ENCODE results near the gene COPZ1.
A peak's percentile ranks its signal among the peaks of the same experiment; 100 is the strongest.
"Not testable (repeated sequence)": the region's sequence is repeated elsewhere in the genome, so short reads cannot be mapped to it uniquely, and the experiment has no call there.

The COPZ1 gene

DNA sequence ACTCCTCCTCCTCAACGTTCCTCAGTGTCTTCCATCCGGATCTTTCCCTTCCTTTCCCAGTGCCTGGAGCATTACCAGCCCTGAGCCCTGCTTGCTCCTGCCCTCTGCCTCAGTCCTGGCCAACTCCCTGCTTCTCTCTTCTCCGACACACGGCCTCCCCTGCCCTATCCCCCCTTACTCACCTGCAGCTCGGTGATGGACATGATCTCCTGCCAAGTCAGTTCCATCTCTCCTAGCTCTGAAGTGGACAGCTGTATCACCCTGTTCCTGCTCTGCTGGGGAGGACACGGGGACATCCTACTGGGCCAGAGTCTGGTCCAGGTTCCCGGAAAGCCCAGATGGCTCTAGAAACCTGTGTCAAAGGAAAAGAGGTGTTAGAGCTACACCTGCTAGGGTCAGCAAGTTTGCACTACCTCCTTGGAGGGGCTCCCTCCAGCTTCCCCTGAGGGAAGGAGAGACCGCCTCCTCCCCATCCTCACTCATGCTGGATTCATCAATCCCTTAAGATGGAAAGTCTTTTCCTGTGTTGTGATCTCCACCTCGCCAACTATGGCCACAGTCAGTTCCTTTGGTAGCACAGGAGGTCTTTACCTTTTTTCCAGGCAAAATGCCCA is 29.9 kb upstream of the COPZ1 start:
- no peak for DNase-seq

DNA sequence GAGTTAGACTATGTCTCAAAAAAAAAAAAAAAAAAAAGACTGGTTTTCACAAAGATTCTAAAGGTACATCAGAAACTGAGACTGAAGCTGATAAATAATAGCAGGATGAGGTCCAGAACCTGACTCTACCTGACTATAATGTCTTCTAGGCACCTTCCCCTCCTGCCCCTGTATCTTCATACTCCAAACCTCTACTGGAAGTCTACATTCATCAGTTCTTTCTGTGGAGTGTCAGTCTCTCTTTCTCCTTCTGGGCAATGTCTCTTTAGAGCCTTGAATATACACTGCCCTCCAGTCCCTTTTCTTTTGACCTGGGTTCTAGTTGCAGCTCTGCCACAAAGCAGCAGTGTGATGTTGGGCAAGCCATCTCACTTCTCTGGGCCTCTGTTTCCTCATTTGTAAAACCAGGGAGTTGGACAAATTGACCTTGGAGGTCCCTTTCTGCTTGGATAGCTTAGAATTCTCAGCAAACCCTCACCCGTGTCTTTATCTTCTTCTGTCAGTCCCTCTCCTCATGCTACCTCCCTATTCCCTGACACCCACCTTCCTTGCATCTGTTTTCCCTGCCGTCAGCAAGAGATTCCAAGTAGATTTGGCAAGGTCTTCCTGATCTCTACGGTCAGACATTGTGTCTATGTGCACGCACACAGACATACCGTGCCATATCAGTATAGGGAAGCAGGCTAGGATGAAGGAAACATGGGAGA is 28.4 kb upstream of the COPZ1 start:
- no peak for DNase-seq

DNA sequence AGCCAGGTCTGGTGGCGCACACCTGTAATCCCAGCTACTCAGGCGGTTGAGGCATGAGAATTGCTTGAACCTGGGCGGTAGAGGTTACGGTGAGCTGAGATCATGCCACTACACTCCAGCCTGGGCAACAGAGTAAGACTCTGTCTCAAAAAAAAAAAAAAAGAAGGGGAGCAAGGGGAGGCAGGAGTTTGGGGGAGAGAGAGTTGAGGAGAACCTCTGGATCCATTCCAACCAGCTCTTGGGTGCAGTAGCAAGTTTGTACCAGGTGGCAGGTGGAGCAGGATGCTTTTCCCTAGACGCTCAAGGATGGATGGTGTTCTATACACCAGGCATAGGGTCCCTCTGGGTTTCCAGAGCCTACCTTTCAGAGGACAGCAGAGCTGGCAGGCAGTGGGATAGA is 26.0 kb upstream of the COPZ1 start:
- no peak for DNase-seq

DNA sequence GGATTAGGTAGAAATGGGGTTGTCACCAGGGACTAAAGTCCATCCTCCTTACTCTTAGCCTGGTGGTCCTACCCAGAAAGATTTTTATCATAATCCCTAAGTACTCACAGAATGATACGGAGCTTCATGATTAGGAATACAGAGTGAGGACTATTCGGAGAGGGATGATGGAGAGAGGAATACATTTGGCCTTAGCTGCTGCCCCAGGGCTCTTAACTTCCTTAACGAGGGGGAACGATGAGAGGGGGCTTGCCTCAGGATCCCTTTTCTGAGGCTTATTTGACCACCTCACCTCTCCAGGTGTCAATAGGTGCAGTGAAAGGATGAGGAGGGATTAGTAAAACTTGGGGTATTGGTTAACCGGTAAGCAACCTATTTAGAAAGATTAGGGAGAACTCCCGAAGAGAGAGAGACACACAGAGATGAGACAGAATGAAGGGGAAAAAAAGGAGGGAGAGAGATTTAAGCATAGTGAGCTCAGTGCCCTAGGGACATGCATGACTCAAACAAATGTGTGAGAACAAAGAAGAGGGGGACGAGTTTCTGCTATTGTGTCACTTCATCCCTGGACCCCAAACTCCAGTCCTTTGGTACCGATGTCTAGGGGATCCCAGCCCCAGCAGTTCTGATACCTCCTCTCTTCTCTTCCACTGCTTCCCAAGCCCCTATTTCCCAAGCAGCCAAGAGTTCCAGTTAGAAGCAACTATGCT is 25.3 kb upstream of the COPZ1 start:
- DNase-seq, result no peak

DNA sequence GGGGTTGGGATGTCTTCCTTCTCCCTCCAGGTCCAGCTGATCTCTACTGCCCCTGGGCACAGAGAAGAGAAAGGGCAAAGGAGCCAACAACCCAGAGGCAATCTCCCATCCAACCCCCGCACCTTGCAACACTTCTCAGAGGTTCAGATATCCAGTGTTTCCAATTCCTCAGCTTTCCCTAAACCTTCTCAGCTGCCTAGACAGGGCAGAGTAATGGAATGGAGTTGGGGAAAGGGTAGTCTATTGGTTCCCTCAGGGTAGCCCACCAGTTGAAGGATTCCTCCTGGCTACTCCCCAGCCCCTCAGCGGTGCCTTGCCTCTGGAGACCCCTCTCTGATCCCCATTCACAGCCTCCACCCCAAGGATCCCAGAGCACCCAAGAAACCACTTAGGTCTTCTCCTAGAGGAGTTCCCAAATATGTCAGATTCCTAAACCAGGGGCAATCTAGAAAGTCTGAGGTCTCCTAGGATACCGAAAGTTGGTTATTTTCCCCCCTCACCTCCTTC is 24.7 kb upstream of the COPZ1 start:
- no peak for DNase-seq

DNA sequence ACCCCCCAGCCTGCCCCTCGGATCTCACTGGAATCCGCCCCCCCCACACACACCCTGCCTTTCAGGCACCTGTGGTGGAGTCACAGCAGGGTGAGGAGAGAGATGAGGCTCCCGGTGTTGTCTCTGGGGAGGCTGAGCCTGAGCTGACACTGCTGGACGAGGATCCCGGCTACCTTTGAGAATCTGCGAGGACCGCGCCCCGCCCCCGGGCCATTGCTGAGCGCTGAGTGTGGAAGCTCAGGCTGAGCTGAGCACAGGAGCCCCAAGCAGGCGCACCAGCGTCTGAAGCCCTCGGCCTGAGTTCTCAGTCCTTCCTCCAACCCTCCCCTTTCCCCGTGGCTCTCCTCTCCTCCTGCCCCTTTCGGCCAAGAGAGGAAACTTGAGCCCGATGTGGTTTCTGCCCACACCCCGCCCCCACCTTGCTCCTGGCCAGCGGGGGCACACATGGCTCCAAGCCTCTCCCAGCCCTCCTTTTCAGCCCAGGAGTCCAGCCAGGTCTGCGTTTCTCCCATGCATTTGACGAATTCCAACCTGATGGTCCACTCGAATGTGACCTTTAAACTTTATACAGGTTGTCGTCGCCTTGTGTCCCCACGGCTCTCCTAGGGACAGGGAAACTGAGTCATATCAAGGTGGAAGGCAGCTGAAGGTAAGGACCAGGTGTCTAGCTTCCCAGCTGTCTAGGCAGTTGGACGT is 24.1 kb upstream of the COPZ1 start, which contains the start of gene NFE2:
NFE2 (minus strand) TSS at position 284 of the 696 bp plus-strand sequence. CDS start 5,767 bp downstream, outside the sequence.
- DNase-seq, result peak in 1 of 2 experiments; percentile 23

DNA sequence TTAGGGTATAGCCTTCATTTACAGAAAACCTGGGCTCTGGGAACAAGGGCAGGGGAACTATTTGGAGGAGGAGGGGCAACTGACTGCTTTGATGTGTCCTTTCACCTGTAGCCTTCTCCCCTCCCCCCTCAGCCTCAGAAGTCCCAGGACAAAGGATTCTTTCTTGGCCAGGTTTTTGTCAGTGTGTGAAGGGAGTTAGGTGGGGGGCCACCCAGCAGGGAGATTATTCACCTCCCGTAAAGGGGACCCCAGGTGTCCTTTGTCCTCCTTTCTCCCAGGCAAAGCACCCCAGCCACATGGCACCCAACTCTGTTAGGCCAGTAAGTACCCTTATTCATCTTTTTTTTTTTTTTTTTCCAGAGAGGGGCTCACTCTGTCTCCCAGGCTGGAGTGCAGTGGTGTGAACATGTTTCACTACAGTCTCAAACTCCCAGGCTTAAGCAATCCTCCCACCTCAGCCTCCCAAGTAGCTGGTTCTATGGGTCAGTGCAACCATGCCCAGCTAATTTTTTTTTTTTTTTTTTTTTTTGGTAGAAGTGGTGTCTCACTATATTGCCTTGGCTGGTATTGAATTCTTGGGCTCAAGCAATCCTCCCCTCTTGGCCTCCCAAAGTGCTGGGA is 23.4 kb upstream of the COPZ1 start:
- no peak for DNase-seq

DNA sequence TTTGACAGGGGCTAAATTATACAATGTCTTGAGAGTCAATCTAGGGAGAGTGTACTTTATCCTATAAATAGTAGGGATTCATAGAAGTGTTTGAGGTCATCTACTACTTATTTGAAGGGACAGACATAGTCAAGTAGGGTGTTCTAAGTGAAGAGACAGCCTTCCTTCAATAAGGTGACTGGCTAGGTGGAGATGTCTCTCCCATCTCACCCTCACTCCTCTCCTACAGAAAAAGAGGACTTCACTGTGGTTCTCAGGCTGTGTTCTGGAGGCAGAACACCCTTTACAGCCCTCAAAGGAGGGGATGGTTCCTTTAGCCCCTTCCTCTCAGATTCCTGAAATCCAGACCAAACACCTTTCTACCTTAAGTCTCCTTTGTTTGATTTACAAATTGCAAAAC is 21.3 kb upstream of the COPZ1 start:
- no peak for DNase-seq

DNA sequence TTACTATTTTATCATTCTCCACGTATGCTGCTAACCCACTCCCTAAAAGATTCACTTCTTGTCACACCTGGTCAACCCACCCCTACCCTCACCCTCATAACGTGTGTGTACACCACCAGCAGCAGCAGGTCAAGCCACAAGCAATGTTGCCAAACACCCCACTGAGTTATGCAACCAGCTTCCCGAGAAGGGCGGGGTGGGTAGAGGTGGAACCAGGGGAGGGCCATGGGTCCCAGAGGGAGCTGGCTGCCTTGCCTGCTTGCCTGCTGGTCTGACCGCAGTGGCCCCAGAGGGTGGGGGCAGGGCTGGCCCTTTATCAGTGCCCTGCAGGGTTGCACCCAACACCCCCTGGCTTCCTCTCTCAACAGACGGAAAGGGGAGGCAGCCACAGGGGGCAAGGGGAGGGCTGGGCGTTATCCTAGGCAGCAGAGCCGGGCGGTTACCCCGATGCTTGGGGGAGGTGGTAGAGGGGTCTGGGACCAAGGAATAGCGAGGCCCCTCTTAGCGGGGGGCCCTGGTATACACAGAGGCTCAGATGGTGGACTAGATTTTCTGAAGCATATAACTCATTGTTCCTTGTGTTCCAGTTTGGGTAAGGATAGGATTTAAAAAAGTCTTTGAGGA is 20.6 kb upstream of the COPZ1 start:
- no peak for DNase-seq

DNA sequence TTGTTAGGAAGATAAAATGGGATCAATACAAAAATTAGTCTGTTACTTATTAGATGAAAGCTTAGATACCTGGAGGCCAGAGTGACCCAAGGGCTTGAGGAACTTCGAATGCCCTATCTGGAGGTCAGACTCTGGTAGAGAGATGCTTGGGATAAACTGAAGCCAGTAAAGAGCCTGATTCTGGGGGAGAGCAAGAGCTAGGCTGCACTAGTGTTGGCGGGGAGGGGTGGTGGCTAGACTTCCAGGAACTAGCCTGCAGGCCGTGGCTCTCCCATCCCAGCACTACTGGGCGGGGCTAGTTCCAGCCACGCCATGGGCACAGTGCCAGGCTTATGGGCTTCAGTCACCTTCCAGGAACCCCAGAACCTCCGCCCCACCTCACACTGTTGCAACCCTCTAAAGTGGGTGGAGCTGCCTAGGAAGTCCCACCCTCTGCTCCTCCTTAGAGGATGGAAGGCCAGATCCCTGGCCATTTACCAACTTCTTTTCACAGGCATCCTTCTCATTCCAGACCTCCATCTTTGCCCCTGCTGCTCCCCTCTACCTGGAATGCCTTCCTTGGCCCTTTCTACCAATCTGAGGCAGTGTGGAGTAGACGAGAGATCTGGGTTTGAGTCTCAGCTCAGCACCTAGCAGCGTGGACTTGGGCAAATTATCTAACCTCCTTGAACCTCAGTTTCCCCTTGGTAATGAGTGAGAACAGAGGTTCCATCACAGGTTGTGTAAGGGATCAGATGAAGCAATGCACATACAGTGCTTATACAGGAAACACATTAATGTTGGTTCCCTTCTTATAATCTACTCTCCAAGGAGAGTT is 17.8 kb upstream of the COPZ1 start:
- DNase-seq, result no peak

DNA sequence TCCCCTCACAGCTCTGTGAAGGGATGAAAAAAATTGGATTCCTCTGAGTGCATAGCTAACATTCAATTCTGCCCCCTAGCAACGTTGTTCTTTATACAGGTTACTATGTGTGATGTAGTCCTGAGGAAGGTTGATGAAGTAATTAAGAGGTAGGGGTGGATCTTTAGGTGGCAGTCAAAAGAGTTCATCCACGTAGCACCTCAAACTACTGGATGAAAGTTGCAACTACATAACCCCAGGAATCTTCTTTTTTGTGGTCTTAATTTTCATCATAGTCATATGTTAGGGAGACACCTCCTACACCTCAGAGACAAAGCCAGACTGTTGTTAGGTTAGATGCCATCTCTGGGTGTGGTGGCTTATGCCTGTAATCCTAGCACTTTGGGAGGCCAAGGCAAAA is 13.9 kb upstream of the COPZ1 start:
- DNase-seq, result no peak

DNA sequence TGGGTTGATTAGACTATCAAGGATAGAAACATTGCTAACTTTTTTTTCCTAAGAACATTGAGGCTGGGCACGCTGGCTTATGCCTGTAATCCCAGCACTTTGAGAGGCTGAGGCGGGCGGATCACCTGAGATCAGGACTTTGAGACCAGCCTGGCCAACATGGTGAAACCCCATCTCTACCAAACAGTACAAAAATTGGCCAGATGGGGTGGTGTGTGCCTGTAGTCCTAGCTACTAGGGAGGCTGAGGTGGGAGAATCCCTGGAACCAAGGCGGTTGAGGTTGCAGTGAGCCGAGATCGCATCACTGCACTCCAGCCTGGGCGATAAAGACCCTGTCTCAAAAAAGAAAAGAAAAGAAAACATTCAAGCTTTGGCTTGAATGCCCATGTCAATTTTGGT is 12.6 kb upstream of the COPZ1 start:
- DNase-seq, result not testable (repeated sequence)

DNA sequence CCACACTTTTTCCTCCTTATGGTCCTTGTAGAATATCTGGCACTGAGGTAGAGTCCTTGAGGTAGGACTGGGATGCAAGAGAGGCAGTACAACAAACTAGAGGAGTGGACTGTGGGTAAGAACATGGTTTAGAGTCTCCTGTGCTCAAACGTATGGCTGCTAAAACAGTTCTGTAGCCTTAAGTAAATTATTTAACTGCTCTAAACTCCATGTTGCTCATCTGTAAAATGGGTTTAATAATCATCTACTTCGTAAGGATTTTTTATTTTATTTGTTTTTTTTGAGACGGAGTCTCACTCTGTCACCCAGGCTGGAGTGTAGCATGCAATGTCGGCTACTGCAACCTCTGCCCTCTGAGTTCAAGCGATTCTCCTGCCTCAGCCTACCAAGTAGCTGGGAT is 3.6 kb upstream of the COPZ1 start:
- no peak for DNase-seq

DNA sequence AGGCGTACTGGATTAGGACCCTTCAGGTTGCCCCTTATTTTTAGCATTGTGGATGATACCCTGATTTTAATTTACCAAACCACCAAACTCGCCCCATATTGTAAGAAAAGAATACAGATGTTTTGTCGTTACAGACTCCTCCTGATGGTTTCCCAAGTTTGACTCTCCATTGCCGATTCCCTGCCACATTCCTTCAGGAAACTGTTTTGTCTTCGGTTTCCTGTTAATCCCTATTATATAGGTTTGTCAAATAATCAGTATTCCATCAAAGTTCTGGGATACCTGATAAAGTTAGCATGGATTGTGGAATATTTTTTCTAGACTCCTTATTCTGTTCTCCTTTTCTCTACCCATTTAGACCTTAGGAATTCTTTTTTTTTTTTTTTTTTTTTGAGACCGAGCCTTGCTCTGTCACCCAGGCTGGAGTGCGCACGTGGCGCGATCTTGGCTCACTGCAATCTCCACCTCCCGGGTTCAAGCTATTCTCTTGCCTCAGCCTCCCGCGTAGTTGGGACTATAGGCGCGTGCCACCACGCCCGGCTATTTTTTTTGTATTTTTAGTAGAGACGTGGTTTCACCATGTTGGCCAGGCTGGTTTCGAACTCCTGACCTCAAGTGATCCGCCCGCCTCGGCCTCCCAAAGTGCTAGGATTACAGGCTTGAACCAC is 645 bp downstream of the COPZ1 start:
- DNase-seq, result not testable (repeated sequence)

DNA sequence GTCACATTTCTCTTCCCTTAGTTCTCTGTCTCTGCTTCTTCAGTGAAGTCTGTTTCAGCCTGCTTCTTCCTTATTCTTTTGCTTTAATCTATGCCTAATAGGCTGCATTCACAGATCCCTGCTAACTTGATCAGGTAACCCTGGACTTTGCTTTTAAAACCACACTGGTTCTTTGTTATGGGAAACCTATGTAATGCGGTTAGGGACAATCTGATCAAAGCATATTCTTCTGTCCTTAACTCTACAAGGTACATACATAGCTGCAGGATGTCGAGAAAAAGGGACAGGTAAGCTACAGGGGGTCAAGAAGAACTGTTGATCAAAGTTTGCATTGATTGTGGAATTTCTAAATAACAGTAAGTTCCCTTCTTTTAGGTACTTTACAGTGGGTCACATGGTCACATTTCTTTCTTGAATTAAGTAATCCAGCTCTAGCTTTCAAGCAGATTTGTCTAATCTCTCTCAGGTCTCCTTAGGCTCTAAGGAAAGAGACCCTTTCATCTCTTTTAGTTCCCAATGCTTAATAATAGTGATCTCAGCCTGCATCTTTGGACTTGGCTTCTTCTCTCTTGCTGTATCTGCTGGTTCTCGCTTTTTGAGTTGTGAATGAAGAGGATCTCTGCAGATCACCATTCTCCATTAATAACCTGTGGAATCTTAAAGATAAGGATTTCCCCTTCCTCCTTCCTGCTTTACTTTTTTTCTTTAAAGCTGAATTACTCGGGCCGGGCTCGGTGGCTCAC is 3.8 kb downstream of the COPZ1 start:
- no peak for DNase-seq

DNA sequence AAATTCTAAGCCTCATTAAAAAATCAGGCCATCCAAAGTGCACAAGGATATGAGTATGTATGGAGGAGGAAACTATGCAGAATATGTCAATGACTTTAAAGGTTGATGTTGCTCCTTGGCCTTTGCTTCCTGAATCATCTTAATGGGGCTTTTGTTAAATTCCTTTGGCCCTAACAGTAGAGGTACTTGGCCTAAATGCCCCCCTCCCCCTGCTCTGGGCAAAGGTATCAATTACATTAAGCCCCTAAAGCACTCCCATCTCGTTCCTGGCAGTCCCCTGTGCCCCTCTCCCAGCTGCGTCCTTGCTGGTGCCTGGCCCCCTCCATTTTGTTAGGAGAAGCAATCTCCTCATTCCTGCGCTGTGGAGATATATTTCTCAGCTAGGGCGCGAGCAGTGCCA is 4.8 kb downstream of the COPZ1 start:
- no peak for DNase-seq

DNA sequence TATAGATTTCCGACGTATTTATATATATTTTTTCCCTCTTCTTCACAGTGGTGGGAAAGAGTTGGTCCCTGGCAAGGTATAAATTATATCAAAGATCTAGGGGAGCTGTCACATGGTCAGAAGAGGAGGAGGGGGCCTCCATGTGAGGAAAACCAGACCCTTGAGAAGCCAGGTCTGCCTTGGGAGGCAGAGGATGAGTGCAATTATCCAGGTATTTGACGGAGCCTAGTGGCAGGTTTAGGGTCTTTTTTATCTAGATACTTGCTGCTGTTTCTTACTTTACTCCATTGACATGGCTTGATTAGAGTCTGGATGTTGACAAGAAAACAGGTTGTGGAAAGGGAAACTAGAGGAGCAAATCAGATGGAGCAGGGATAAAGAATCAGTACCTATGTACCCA is 5.5 kb downstream of the COPZ1 start:
- DNase-seq, result no peak

DNA sequence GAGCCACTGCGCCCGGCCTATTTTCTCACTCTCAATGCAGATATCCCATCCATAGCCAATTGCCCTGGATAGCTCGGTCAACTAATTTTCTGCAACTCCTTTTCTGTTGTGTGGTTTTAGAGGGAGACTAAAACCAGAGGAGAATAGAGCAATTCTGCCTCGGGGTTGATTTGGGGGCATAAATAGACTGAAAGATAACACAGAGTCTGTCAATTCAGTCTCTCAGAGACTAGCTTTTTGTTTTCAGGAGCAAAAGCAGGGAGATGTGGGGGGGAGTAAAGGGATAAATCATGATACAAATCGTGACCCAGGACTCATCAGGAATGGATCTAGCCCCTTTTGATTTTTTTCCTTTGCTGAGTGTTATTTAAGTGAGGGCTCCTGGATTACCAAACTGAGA is 6.5 kb downstream of the COPZ1 start:
- DNase-seq, result no peak

DNA sequence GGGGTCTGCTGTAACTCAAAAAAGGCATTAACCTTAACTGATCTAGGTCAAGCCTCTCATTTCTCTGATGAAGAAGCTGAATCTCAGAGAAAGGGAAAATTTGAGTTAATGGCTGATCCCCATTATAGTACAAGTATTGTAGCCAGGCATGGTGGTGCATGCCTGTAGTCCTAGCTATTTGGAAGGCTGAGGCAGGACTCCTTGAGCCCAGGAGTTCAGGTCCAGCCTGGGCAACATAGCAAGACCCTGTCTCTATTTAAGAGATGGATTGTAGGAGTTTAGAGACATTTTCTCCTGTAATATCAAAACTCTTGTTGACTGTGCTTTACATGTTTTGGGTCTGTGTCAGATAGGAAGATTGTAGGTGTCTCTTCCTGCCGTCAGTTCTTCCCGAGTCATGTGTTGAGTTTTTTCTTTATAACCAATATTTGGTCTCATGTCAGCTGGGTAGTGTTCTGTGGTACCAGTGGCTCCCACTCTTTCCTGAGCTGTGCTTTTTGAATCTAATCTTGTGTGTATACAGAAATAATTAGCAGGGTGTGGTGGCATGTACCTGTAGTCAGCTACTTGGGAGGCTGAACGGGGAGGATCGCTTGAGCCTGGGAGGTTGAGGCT is 8.6 kb downstream of the COPZ1 start:
- DNase-seq, result no peak
